SK-N-SH treated with all-trans-retinoic acid at 6 μM for 48 hours (cell line): ENCODE data around the gene TMEM119.

Experiments
- ATAC-seq: fragments of 200-7000 bp; cut with Tn5 transposase; 3 replicates; pipeline ENCODE4 v1.9.1; 2020; ENCODE audit warnings: mild to moderate bottlenecking, moderate library complexity
- ARNTL ChIP-seq: fragments of 450-650 bp; formaldehyde crosslinking; IDR thresholded peaks from 2 replicates; pipeline ENCODE4 v1.5.0; 2020; ENCODE audit warnings: low read depth, mild to moderate bottlenecking, moderate library complexity, borderline replicate concordance
- BACH2 ChIP-seq: fragments of 250-450 bp; sonication (Bioruptor Pico); IDR thresholded peaks from 2 replicates; pipeline ENCODE4 v1.9.0; 2021; ENCODE audit warnings: mild to moderate bottlenecking, borderline replicate concordance
- CSDC2 ChIP-seq: fragments of 250-450 bp; sonication (Bioruptor Pico); IDR thresholded peaks from 2 replicates; pipeline ENCODE4 v1.5.0; 2020; ENCODE audit warnings: mild to moderate bottlenecking, moderate library complexity
- ESRRG ChIP-seq: fragments of 250-450 bp; sonication (Bioruptor Pico); IDR thresholded peaks from 2 replicates; pipeline ENCODE4 v1.6.1; 2021; ENCODE audit warnings: mild to moderate bottlenecking
- GLIS3 ChIP-seq: fragments of 250-450 bp; sonication (Bioruptor Pico); IDR thresholded peaks from 2 replicates; pipeline ENCODE4 v1.5.0; 2020; ENCODE audit warnings: mild to moderate bottlenecking, moderate library complexity
- ISL1 ChIP-seq: fragments of 250-450 bp; sonication (Bioruptor Pico); IDR thresholded peaks from 2 replicates; pipeline ENCODE4 v2.1.2; 2022; ENCODE audit warnings: mild to moderate bottlenecking, moderate library complexity
- OSR1 ChIP-seq: fragments of 250-450 bp; sonication (Bioruptor Pico); IDR thresholded peaks from 2 replicates; pipeline ENCODE4 v1.8.0; 2022; ENCODE audit warnings: moderate library complexity, mild to moderate bottlenecking, inconsistent platforms
- RARB ChIP-seq: fragments of 250-450 bp; sonication (Bioruptor Pico); IDR thresholded peaks from 2 replicates; pipeline ENCODE4 v1.8.0; 2021; ENCODE audit warnings: mild to moderate bottlenecking, moderate library complexity
- TOX ChIP-seq: fragments of 250-450 bp; sonication (Bioruptor Pico); IDR thresholded peaks from 2 replicates; pipeline ENCODE4 v1.8.0; 2021; ENCODE audit warnings: mild to moderate bottlenecking, moderate library complexity, borderline replicate concordance
- ZC3H10 ChIP-seq: fragments of 250-450 bp; sonication (Bioruptor Pico); IDR thresholded peaks from 2 replicates; pipeline ENCODE4 v1.5.1; 2021; ENCODE audit warnings: mild to moderate bottlenecking, moderate library complexity
- ZFP3 ChIP-seq: fragments of 250-450 bp; sonication (Bioruptor Pico); IDR thresholded peaks from 2 replicates; pipeline ENCODE4 v1.5.0; 2020; ENCODE audit warnings: mild to moderate bottlenecking, moderate library complexity
- ZFP30 ChIP-seq: fragments of 450-650 bp; formaldehyde crosslinking; IDR thresholded peaks from 2 replicates; pipeline ENCODE4 v1.5.0; 2022; ENCODE audit warnings: mild to moderate bottlenecking, moderate library complexity
- ZNF565 ChIP-seq: fragments of 450-650 bp; formaldehyde crosslinking; conservative IDR thresholded peaks from 2 replicates; pipeline ENCODE4 v1.5.0; 2020; ENCODE audit warnings: low read depth, mild to moderate bottlenecking, moderate library complexity
- ZNF70 ChIP-seq: fragments of 450-650 bp; formaldehyde crosslinking; IDR thresholded peaks from 2 replicates; pipeline ENCODE4 v1.5.0; 2020; ENCODE audit warnings: mild to moderate bottlenecking, moderate library complexity
- ZNF8 ChIP-seq: fragments of 450-650 bp; formaldehyde crosslinking; IDR thresholded peaks from 2 replicates; pipeline ENCODE4 v1.5.0; 2020; ENCODE audit warnings: mild to moderate bottlenecking, moderate library complexity
- TF ChIP-seq, protein P1 (sequence below): fragments of 250-450 bp; sonication (Bioruptor Pico); IDR thresholded peaks from 2 replicates; pipeline ENCODE4 v1.5.0; 2020; ENCODE audit warnings: mild to moderate bottlenecking, moderate library complexity
- TF ChIP-seq, protein P2 (sequence below): fragments of 250-450 bp; sonication (Bioruptor Pico); IDR thresholded peaks from 2 replicates; pipeline ENCODE4 v1.5.1; 2020; ENCODE audit warnings: low read depth, mild to moderate bottlenecking, moderate library complexity
- TF ChIP-seq, protein P3 (sequence below): fragments of 250-450 bp; sonication (Bioruptor Pico); IDR thresholded peaks from 2 replicates; pipeline ENCODE4 v1.8.0; 2021; ENCODE audit warnings: low read depth, mild to moderate bottlenecking, moderate library complexity, borderline replicate concordance
- TF ChIP-seq, protein P4 (sequence below): fragments of 250-450 bp; sonication (Bioruptor Pico); IDR thresholded peaks from 2 replicates; pipeline ENCODE4 v1.5.1; 2021; ENCODE audit warnings: mild to moderate bottlenecking, moderate library complexity

The TMEM119 gene

DNA sequence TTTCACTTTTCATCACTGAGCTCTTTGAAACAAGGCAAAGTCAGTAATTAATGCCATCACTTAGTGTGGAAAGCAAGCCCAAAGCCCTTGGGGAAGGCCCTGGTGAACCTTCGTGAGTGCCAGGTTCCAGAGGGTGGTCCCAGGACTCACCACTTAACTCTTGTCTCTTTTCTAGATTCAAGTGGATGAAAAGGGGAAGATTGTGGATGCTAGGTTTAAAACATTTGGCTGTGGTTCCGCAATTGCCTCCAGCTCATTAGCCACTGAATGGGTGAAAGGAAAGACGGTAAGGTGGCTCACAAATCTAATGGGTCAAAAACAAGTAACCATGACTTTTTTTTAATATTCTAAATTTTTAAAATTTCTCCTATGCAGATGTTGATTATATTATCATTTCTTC is 32.7 kb downstream of the TMEM119 start:
- TF ChIP-seq OSR1 (no peak), ARNTL (CRISPR knock-in tag) (no peak), ESRRG (CRISPR knock-in tag) (no peak), ISL1 (CRISPR knock-in tag) (no peak), ZFP3 (CRISPR knock-in tag) (no peak), RARB (CRISPR knock-in tag) (no peak), ZFP30 (no peak), BACH2 (CRISPR knock-in tag) (no peak)
- TF ChIP-seq, protein P1, sequence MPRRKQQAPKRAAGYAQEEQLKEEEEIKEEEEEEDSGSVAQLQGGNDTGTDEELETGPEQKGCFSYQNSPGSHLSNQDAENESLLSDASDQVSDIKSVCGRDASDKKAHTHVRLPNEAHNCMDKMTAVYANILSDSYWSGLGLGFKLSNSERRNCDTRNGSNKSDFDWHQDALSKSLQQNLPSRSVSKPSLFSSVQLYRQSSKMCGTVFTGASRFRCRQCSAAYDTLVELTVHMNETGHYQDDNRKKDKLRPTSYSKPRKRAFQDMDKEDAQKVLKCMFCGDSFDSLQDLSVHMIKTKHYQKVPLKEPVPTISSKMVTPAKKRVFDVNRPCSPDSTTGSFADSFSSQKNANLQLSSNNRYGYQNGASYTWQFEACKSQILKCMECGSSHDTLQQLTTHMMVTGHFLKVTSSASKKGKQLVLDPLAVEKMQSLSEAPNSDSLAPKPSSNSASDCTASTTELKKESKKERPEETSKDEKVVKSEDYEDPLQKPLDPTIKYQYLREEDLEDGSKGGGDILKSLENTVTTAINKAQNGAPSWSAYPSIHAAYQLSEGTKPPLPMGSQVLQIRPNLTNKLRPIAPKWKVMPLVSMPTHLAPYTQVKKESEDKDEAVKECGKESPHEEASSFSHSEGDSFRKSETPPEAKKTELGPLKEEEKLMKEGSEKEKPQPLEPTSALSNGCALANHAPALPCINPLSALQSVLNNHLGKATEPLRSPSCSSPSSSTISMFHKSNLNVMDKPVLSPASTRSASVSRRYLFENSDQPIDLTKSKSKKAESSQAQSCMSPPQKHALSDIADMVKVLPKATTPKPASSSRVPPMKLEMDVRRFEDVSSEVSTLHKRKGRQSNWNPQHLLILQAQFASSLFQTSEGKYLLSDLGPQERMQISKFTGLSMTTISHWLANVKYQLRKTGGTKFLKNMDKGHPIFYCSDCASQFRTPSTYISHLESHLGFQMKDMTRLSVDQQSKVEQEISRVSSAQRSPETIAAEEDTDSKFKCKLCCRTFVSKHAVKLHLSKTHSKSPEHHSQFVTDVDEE (CRISPR knock-in tag): no peak
- TF ChIP-seq, protein P2, sequence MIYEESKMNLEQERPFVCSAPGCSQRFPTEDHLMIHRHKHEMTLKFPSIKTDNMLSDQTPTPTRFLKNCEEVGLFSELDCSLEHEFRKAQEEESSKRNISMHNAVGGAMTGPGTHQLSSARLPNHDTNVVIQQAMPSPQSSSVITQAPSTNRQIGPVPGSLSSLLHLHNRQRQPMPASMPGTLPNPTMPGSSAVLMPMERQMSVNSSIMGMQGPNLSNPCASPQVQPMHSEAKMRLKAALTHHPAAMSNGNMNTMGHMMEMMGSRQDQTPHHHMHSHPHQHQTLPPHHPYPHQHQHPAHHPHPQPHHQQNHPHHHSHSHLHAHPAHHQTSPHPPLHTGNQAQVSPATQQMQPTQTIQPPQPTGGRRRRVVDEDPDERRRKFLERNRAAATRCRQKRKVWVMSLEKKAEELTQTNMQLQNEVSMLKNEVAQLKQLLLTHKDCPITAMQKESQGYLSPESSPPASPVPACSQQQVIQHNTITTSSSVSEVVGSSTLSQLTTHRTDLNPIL (CRISPR knock-in tag): no peak

DNA sequence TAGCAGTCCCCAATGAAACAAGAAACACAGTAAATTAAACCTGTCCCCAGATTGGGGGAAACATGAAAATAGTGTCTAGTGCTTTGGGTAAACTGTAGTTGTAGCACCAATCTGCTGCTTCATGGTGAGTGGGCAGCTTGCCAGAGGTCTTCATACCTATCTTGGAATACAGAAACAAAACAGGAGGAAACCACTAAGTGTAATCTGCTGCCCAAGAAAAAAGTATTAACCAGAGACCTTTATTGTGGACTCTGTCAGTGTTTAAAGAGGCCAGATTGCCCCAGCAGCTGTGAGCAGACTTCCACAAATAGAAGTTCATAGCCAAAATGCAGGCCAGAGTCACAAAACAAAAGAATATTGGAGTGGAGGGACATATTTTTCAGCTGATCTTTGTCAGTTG is 33.2 kb downstream of the TMEM119 start:
- ATAC-seq: no peak
- TF ChIP-seq ZNF8 (CRISPR knock-in tag): no peak
- TF ChIP-seq ZFP30: no peak
- no peak for TF ChIP-seq ISL1 (CRISPR knock-in tag)
- TF ChIP-seq RARB (CRISPR knock-in tag): no peak
- no peak for TF ChIP-seq CSDC2 (CRISPR knock-in tag)
- no peak for TF ChIP-seq ZC3H10 (CRISPR knock-in tag)
- TF ChIP-seq ZFP3 (CRISPR knock-in tag): no peak
- TF ChIP-seq, protein P3, sequence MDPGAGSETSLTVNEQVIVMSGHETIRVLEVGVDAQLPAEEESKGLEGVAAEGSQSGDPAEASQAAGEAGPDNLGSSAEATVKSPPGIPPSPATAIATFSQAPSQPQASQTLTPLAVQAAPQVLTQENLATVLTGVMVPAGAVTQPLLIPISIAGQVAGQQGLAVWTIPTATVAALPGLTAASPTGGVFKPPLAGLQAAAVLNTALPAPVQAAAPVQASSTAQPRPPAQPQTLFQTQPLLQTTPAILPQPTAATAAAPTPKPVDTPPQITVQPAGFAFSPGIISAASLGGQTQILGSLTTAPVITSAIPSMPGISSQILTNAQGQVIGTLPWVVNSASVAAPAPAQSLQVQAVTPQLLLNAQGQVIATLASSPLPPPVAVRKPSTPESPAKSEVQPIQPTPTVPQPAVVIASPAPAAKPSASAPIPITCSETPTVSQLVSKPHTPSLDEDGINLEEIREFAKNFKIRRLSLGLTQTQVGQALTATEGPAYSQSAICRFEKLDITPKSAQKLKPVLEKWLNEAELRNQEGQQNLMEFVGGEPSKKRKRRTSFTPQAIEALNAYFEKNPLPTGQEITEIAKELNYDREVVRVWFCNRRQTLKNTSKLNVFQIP (CRISPR knock-in tag): no peak
- no peak for TF ChIP-seq OSR1
- no peak for TF ChIP-seq ESRRG (CRISPR knock-in tag)
- TF ChIP-seq BACH2 (CRISPR knock-in tag): no peak
- no peak for TF ChIP-seq ZNF565 (CRISPR knock-in tag)
- TF ChIP-seq ZNF70 (CRISPR knock-in tag): no peak
- TF ChIP-seq, protein P1 (CRISPR knock-in tag): no peak

More for the DNA sequence above, 32.7 kb downstream of the TMEM119 start:
- no peak for ATAC-seq

DNA sequence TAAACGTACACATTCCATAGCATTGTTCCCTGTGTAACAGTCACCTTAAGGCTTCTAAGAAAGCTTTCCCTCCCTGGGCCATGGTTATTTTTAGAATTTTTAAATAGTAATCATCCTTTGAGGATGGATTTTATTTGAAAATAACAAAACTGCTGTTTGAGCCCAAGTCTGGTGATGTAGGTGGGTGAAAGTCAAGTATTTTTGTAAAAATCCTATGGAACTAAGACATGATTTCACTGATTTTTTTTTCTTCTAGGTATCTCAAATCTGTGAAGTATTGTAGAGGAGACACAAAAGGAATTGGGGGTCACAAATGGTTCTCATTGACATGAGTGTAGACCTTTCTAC is 34.1 kb downstream of the TMEM119 start:
- TF ChIP-seq, protein P4, sequence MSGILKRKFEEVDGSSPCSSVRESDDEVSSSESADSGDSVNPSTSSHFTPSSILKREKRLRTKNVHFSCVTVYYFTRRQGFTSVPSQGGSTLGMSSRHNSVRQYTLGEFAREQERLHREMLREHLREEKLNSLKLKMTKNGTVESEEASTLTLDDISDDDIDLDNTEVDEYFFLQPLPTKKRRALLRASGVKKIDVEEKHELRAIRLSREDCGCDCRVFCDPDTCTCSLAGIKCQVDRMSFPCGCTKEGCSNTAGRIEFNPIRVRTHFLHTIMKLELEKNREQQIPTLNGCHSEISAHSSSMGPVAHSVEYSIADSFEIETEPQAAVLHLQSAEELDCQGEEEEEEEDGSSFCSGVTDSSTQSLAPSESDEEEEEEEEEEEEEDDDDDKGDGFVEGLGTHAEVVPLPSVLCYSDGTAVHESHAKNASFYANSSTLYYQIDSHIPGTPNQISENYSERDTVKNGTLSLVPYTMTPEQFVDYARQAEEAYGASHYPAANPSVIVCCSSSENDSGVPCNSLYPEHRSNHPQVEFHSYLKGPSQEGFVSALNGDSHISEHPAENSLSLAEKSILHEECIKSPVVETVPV (CRISPR knock-in tag): no peak
- TF ChIP-seq GLIS3 (no peak), ZFP30 (no peak), ZFP3 (CRISPR knock-in tag) (no peak), ISL1 (CRISPR knock-in tag) (no peak), TOX (CRISPR knock-in tag) (no peak), ZNF70 (CRISPR knock-in tag) (no peak), ZNF8 (CRISPR knock-in tag) (no peak)
- TF ChIP-seq, protein P1 (CRISPR knock-in tag): no peak
- TF ChIP-seq, protein P3 (CRISPR knock-in tag): no peak
- ATAC-seq: no peak
